Nephron (organoid): ENCODE data around the gene TGDS.

Experiments used
- H3K27ac Mint-ChIP-seq, 3 experiments: 2 replicates each; pipeline ENCODE4 v1.8.0; 2020; ENCODE audit warnings: mixed read lengths in 3 of 3, mild to moderate bottlenecking in 2 of 3, moderate library complexity in 1 of 3
- H3K27me3 Mint-ChIP-seq: 2 replicates; pipeline ENCODE4 v1.8.0; 2021; ENCODE audit warnings: low read depth, mild to moderate bottlenecking, moderate library complexity, mixed read lengths
- H3K36me3 Mint-ChIP-seq: 2 replicates; pipeline ENCODE4 v1.8.0; 2020; ENCODE audit warnings: low read depth, mixed read lengths
- H3K4me1 Mint-ChIP-seq: 2 replicates; pipeline ENCODE4 v1.8.0; 2020; ENCODE audit warnings: mixed read lengths
- H3K4me3 Mint-ChIP-seq, 3 experiments: 2 replicates each; pipeline ENCODE4 v1.8.0; 2020; ENCODE audit warnings: mild to moderate bottlenecking in 3 of 3, mixed read lengths in 3 of 3, moderate library complexity in 2 of 3
- H3K9me3 Mint-ChIP-seq: 2 replicates; pipeline ENCODE4 v1.8.0; 2020; ENCODE audit warnings: mixed read lengths
- CTCF ChIP-seq, 3 experiments: fragments of 200-600 bp; sonication (generic); IDR thresholded peaks; one replicate each; pipeline ENCODE4 v1.5.0; 2021; ENCODE audit warnings: antibody characterized with exemption in 3 of 3; ENCODE audit not compliant: unreplicated experiment in 3 of 3

The TGDS gene

GRCh38 chr13:94607939-94608338, 12.0 kb upstream of the TGDS start:
- H3K27me3 Mint-ChIP-seq = no peaks in the 10 kb centered on the region
- peaks cover 32% of the 10 kb centered on the region for H3K36me3 Mint-ChIP-seq
- no peaks in the 10 kb centered on the region for H3K9me3 Mint-ChIP-seq
- H3K4me3 Mint-ChIP-seq = no peak overlapping the region
- no peak for TF ChIP-seq CTCF (IDR thresholded peaks at IDR 0.05; ENCODE audit: unreplicated experiment in 3 of 3)
- H3K27ac Mint-ChIP-seq = no peak overlapping the region
- peaks cover 5% of the 10 kb centered on the region for H3K4me1 Mint-ChIP-seq

GRCh38 chr13:94607056-94607455, 11.1 kb upstream of the TGDS start:
- no peak overlapping the region for H3K4me3 Mint-ChIP-seq
- no peaks in the 10 kb centered on the region for H3K27me3 Mint-ChIP-seq
- H3K4me1 Mint-ChIP-seq = peaks cover 10% of the 10 kb centered on the region
- H3K9me3 Mint-ChIP-seq = no peaks in the 10 kb centered on the region
- no peak overlapping the region for H3K27ac Mint-ChIP-seq
- peaks cover 28% of the 10 kb centered on the region for H3K36me3 Mint-ChIP-seq
- no peak for TF ChIP-seq CTCF (IDR thresholded peaks at IDR 0.05; ENCODE audit: unreplicated experiment in 3 of 3)

- H3K4me3 Mint-ChIP-seq = peak overlapping the region; percentile 90 to 96 (median 95)
- peaks cover 14% of the 10 kb centered on the region for H3K4me1 Mint-ChIP-seq
- no peaks in the 10 kb centered on the region for H3K9me3 Mint-ChIP-seq
- H3K27me3 Mint-ChIP-seq = no peaks in the 10 kb centered on the region
- TF ChIP-seq CTCF (IDR thresholded peaks at IDR 0.05; ENCODE audit: unreplicated experiment in 3 of 3) = no peak
- peak overlapping the region; percentile 88 to 96 (median 91) for H3K27ac Mint-ChIP-seq
- peaks cover 15% of the 10 kb centered on the region for H3K36me3 Mint-ChIP-seq
These were observed 6.5 kb upstream of the TGDS start for GRCh38 chr13:94602467-94602866.

GRCh38 chr13:94601446-94602431, 5.8 kb upstream of the TGDS start, which contains the start of gene GPR180:
TSS of gene GPR180 (plus strand) at chr13:94601857. CDS start at chr13:94601928, 71 bp downstream.
- no peaks in the 10 kb centered on the region for H3K27me3 Mint-ChIP-seq
- no peak for TF ChIP-seq CTCF (IDR thresholded peaks at IDR 0.05; ENCODE audit: unreplicated experiment in 3 of 3)
- H3K27ac Mint-ChIP-seq = peak within 1 kb of the TSS; percentile 88 to 96 (median 91)
- H3K36me3 Mint-ChIP-seq = peaks cover 7% of the 10 kb centered on the region
- H3K4me3 Mint-ChIP-seq = peak within 1 kb of the TSS; percentile 90 to 96 (median 95)
- H3K9me3 Mint-ChIP-seq = no peaks in the 10 kb centered on the region
- H3K4me1 Mint-ChIP-seq = peaks cover 14% of the 10 kb centered on the region

- H3K27ac Mint-ChIP-seq = peak overlapping the region in 1 of 3 experiments; percentile 96
- peaks cover 23% of the 10 kb centered on the region for H3K4me1 Mint-ChIP-seq
- TF ChIP-seq CTCF (IDR thresholded peaks at IDR 0.05; ENCODE audit: unreplicated experiment in 3 of 3) = no peak
- H3K27me3 Mint-ChIP-seq = no peaks in the 10 kb centered on the region
- no peaks in the 10 kb centered on the region for H3K9me3 Mint-ChIP-seq
- H3K4me3 Mint-ChIP-seq = no peak overlapping the region
- peaks cover 3% of the 10 kb centered on the region for H3K36me3 Mint-ChIP-seq
These were observed 3.9 kb upstream of the TGDS start for GRCh38 chr13:94599877-94600276.
